ENCODE results near the gene STAC2.
"Not testable (repeated sequence)": the region's sequence is repeated elsewhere in the genome, so short reads cannot be mapped to it uniquely, and the experiment has no call there.

The STAC2 gene

DNA sequence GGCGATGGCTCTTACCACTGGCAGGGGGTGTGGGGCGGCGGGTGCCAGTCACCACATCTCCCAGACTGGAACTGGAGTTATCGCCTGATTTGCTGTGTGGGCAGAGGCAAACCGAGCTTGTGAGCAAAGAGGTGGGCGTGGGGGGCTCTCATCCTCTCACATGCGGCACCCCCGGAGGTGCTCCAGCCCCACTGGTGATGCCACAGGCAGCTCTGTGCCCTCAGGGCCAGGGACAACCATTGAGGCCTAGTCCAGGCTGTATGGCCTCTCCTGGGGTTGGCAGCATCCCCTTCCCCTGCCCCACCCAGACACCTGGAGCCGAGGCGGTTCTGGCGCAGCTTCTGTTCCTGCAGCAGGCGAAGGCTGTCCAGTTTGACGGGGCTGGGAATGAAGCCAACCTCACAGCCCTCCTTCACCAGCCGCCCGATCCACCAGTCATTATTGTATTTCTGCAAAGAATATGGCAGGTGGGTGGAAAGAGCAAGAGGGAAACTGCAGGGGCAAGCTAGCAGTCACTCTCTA is 39.2 kb downstream of the STAC2 start:
- no peak for DNase-seq (ENCODE audit: low spot score)

DNA sequence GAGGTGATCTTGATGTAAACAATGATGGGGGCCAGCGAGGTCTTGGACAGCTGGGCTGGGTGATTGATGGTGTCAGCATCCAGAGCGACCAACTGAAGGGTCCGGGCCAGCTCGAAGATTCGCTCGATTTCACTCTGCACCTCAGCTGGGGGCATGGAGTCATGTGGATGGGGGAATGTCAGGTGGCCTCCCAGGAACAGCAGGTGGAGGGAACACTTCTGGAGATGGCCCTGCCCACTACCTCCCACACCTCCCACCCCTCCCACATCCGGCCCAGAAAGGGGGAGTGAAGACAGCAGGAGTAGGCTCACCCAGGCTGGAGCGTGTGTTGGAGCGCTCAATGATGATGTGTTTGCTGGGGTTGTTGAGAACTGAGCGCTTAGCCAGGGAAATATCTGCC is 42.0 kb downstream of the STAC2 start:
- no peak for DNase-seq (ENCODE audit: low spot score)

DNA sequence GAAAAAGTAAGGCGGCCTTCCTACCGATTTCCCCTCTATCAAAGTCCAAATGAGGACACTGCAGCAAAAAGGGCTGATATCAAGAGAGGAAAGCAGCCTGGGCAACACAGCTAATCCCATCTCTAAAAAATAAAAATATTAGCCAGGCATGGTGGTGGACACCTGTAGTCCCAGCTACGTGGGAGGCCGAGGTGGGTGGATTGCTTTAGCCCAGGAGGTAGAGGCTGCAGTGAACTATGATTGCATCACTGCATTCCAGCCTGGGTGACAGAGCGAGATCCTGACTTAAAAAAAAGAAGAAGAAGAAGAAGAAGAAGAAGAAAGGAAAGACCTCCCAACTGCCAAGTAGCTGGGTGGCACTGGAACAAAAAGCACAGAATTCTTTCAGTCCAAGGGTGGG is 42.7 kb downstream of the STAC2 start:
- DNase-seq (ENCODE audit: low spot score) = no peak

DNA sequence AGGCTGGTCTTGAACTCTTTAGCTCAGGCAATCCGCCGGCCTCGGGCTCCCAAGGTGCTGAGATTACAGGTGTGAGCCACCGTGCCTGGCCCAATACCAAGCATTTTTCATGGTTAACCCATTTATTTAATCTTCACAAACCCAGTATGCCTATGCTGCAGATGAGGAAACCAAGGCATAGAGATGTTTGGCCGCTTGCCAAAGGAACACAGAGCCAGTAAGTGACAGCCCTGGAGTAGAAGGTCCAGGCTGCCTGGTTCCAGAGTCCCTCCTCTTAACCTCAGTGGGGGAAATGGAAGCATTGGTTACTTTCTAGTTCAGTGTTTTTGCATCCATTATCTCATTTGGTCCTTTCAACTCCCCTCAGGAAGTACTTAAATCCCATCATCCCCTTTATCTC is 44.4 kb downstream of the STAC2 start:
- DNase-seq (ENCODE audit: low spot score) = no peak

DNA sequence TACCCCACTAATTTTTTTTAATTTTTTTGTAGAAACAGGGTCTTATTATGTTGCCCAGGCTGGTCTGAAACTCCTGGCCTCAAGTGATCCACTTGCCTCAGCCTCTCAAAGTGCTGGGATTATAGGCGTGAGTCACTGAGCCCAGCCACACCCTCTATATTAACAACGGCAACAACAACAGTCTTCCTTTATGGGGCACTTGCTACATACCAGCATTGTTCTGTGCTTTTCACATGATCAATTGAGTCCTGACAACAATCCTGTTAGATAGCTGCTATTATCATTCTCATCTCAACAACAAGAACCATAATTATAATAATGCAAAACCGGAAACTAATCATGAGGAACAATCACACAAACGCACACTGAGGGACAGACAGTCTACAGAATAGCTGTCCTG is 47.2 kb downstream of the STAC2 start:
- DNase-seq (ENCODE audit: low spot score) = no peak

DNA sequence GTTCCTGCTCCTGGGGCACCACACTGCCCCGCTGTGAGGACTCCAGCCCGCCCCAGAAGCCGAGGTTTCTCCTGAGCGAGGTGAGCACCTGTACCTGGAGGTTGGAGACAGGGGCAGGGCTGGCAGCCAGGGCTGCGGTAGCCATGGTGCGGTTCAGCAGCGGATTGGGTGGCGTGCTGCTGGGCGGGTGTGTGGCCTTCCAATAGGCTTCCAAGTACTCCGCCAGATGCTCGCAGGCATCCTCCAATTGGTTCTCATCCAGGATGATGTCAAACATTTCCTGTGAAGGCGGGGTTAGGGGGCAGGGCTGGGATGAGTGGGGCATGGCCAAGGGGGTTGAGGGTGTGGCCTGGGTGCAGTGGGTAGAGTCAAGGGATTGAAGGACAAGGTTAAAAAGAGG is 48.5 kb downstream of the STAC2 start:
- peak; percentile 10 for DNase-seq (ENCODE audit: low spot score)

DNA sequence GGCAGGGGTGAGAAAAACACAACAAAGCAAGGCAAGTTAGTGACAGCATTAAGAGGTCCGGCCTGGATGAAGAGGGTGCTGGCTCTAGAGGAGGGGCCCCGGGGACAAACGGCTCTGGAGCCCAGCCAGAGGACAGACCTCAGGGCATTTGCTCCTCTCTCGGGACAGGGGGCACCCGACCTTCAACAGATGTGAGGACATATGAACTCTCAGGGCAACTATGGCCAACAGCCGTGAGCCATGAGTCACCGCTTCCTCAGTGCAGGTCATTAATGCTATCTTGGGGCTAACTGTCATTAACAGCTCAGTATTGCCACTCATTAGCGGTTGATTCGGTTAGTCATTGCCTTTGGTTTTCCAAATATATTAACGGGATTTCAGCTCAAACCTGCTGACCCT is 50.1 kb downstream of the STAC2 start:
- no peak for DNase-seq (ENCODE audit: low spot score)

DNA sequence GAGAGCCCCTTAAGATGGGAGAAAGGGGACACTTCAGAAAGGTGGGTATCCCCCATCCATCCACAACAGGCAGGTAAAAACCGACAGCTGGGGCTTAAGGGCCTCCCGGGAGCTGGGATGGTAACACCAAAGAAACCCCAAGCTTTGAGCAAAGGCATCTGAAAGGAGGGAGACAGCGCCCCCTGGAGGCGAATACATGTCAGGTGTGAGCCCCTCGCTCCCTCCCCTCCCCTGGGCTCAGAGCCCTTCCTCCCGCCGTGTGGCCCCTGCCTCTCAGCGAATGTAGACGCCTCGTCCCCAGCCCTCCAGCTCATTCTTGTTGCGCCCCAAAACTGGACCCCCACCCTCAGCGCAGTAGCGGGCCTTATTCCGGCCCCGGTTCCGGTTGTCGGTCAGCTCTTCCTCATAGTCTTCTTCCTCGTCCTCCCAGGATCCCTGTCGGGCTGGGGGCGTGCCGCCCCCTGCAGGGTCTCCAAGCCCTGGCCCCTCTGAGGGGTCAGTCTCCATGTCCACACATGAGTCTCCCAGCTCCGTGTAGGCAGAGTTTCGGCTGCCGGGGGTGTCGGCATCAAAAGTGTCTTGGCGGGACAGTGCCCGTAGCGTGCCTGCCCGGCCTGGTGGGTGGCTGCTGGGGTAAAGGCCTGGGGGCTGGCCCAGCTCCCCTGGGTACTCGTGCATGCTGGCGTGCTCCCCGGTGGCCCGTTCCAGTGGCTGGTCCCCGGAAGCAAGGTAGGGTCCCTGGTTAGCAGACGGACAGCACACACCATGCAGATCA is 50.6 kb downstream of the STAC2 start:
- peak; percentile 72 for DNase-seq (ENCODE audit: low spot score)

DNA sequence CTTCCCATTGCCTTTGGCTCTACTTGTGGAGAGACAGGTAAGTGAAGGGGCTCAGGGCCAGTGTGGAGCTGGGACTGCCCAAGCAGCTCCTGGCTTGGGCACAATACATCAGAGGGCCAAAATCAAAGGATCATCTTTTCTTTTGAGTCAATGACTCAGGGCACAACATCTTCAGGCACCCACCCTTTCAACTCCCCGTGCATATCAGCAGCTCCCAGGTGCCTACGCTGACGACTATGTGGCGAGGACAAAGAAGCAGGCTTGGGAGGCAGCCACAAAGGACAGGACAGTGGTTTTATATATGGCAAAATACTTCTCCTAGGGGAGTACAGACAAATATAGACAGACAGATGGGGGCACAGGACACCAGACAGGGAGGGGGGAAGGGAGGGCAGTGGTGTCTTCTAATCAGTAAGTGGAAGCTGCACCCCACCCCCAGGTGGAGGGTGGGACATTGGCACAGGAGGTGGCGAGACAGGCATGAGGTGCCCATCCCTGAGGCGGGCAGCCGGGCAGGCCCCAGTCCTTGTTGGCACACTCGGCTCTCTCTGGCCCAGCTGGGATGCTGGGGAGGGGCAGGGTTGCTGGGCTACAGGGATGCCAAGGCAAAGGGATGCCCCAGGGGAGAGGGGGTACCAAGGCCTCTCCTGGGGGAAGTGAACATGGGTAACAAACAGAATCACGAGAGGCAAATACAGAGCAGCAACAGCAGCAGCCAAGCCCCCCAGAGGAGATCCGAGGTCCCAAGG is 52.0 kb downstream of the STAC2 start:
- DNase-seq (ENCODE audit: low spot score) = no peak

DNA sequence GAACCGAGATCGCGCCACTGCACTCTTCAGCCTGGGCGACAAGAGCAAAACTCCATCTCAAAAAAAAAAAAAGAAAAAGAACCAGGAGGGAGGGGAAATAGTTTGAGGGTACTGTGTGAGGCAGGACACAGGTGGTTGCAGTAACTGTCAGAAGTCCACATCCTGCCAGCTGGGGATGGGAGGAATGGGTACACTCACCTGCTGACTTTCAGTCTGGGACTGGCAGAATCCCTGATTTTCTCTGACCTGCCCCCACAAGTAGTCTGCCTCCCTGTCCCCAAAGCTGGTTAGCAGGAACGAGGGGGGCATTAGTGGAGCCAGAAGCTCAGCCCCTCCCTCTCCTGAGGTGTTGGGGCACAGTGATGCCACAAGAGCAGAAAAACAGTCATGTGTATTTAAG is 52.7 kb downstream of the STAC2 start:
- no peak for DNase-seq (ENCODE audit: low spot score)

DNA sequence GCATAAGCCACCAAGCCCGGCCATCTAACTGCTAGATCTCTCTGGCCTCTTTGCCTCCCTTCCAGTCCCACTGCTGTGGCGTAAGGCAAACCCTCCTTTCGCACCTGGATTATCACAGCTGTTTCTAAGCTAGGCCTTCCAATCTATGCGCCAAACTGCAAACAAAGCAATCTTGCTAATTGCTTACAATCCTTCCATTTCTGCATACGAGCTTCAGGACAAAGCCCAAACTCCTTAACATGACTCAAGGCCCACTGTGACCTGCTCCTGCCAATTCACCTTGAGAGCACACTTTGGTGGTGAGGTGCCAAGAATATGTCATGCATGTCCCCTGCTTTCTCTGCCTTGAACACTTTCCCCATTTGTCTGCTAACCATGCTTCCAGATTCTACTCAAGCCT is 53.8 kb downstream of the STAC2 start:
- no peak for DNase-seq (ENCODE audit: low spot score)

DNA sequence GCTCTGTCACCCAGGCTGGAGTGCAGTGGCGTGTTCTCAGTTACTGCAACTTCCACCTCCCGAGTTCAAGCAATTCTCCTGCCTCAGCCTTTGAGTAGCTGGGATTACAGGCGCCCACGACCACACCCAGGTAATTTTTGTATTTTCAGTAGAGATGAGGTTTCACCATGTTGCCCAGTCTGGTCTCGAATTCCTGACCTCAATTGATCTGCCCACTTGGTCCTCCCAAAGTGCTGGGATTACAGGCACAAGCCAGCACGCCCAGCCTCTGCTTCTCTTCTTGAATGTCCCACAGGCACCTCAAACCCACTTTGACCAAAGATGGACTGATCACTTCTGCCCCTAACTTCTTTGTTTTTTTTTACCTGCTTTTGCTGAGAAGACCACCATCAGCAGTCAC is 55.2 kb downstream of the STAC2 start:
- no peak for DNase-seq (ENCODE audit: low spot score)

DNA sequence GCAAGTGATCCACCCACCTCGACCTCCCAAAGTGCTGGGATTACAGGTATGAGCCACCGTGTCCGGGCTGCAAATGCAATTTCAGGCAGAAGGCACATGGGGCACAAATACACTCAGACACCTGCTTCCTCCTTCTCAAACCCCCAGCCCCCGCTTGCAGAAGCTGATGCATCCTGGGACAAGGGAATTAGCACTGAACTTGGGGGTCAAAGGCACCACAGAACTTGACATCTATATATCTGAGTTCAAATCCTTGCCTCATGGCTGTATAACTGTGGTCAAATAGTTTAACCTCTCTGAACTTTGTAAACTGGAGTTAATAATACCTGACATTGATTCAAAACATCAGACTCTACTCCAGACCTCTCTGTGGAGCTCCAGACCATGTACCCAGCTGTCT is 55.6 kb downstream of the STAC2 start:
- no peak for DNase-seq (ENCODE audit: low spot score)

DNA sequence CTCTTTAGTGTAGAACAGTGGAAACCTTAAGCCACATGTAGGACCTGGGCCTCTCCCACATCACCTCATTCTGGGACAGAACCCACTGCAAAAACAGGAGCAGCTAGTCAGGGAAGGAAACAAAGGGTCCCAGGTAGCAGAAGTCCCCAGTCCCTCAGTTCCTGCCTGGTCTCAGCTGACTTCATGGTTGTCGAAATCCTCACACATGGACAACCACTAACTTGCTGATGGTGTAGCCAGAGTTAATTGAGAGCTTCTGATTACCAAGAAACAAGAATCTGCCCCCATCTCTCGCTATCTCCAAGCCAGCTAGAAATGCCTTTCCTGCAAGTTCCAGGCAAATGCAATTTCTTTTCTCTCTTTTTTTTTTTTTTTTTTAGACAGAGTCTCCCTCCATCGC is 56.2 kb downstream of the STAC2 start:
- DNase-seq (ENCODE audit: low spot score) = no peak

DNA sequence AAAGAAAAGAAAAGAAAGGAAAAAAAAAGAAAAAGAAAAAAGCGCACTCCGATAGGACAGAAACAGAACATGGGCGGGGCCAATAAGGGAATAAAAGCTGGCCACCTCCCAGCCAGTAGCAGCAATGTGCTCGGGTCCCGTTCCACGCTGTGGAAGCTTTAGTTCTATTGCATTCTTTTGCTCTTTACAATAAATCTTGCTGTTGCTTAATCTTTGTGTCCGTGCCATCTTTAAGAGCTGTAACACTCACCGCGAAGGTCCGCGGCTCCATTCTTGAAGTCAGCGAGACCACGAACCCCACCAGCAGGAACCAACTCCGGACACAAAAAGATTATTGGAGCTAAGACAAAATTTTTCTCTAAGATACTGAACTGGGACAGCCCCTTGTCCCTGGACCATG is 56.6 kb downstream of the STAC2 start:
- no peak for DNase-seq (ENCODE audit: low spot score)

DNA sequence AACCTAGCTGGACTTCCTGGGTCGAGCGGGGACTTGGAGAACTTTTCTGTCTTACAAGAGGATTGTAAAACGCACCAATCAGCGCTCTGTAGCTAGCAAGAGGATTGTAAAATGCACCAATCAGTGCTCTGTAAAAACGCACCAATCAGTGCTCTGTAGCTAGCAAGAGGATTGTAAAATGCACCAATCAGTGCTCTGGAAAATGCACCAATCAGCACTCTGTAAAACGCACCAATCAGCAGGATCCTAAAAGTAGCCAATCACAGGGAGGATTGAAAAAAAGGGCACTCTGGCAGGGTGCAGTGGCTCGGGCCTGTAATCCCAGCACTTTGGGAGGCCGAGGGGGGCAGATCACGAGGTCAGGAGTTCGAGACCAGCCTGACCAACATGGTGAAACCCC is 57.2 kb downstream of the STAC2 start:
- not testable (repeated sequence) for DNase-seq (ENCODE audit: low spot score)

DNA sequence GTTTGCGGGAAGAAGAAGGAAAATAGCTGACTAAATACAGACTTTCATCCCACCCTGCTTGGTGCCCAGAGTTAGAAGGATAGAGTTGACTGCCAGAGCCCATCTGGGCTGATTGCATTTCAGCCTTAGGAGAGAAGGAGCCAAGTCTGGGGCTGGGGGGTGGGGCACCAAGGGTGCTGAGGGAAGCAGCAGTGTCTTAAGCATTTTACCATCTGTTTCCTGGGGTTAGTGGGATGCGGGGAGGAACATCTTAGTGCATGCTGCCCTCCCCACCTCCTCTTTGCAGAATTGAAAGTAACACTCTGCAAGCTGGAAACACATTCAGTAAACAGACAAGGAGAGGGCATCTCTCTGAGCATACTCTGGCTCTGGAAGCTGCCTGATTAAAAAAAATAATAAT is 58.3 kb downstream of the STAC2 start:
- no peak for DNase-seq (ENCODE audit: low spot score)

DNA sequence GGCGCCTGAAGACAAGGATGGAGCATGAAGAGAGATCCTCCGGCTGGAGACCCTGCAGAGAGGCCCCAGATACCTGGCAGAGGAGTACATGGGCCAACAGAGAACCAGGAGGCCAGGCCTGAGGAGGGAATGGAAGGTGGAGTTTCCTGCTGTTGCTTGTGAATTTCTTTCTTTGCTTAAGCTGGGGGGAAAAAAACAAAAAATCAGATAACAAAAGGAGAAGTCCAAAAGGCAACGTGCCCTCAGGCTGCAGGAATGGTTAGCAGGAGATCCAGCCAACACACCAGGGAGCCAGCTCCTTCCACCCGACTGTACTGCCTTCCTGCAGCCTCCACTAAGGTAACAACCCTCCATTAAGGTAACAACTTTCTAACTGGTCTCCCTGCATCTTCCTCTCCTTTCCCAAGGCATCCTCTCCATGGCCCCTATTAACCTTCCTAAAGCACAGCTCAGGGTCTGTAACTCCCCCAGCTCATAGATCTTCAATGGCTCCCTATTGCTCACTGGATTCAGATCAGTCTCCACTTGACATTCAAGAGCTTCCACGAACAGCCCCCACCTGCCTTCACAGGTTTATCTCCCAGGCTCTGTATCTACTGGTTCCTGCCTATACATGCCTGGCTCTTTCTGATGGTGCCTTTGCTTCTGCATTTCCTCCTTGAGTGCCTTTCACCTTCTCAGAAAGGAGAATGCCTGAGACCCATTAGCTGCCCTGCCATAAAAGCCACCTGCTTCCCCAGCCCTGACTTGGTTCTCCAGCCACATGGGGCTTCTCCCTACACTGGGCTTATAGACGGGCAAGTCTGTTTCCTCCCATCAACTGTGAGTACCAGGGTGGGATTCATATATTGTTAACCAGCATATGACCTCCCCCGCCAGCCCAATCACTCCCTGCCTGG is 59.1 kb downstream of the STAC2 start:
- DNase-seq (ENCODE audit: low spot score) = no peak

DNA sequence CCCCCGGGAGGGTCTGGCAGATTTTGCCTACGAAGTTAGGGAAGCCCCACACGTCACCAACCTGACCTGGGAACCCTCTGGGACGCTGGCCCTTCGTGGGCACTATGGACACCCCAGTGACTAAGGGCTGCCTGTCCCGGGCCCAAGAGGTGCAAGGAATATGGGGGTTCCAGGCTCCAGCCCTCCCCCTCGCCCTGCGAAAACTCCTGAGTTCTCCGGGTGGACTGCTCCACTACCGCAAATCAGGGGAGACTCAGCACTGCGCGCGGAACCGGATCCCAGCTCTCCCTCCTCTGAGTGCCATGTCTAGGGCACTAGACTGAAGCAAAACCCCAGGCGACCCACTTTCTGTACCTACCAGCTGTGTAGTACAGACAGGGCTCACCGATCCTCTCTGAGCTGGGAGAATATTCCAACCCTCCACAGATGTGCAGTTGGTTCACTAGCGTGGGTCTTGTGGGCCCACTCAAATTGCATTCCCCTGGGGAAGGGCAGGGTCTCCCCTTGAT is 59.9 kb downstream of the STAC2 start, which contains the start of gene ARL5C:
Gene ARL5C (minus strand): TSS at position 321 of the 509 bp plus-strand sequence. CDS start 401 bp downstream, outside the sequence.
- no peak for DNase-seq (ENCODE audit: low spot score)

DNA sequence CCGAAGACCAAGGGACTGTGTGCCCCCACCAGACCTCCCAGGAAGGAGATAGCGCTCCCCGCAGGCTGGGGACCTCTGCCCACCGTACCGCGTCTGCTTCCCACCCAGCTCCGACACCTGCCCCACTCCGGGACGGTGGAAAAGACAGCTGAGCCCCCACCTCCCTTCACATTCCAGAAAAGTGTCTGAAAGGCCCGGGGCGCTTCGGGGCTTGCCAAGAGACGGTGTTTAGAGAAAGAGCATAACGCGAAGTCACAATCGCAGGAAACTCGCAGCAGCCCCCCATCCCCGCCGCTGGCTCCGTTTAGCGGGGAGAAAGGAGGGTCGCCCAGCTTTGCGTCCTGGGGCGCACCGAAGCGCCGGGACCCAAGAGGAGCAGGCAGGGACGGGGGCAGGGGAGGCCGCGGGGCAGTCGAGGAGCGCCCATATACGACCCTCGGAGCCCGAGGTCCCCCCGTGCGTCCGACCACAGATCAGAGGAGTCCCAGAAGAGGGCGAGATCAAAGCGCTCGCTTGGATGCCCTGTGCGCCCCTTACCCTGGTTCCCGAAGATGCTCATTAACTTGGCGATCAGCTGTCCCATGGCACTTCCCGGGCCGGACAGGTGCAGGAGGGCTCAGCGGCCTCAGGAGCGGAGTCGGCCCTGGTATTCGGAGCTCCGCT is 60.4 kb downstream of the STAC2 start:
- no peak for DNase-seq (ENCODE audit: low spot score)

DNA sequence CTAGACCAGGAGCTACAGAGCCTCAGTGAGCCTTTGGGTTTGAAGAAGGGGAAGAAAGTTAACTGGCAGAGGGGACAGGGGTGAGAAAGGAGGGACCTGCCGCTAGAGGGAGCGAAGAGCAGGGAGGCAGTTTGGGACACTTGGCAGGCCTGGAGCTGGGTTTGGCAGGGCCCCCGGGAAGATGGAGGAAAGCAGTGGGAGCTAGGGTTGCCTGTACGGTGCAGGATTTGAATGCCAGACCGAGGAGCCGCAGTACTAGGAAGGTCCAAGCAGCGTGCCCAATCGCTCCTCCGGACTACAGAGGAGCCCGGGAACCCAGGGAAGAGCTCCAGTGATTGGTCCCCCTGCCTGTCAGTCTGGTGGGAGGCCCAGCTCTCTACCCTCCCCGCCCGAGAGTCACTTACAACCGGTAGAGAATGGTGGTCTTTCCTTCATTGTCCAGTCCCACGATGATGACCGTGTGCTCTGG is 61.0 kb downstream of the STAC2 start:
- DNase-seq (ENCODE audit: low spot score) = peak; percentile 62

All from hematopoietic multipotent progenitor cell treated with erythropoietin and hydrocortisone succinate and interleukin-3 and kit ligand, for 15 days (in vitro differentiated cells).